Panc1 (cell line): ENCODE measurements around the gene EMSY. TPM values are rescaled to one million over a fixed set of nuclear protein-coding genes. Genes with fewer than 3 reads are reported as not detected.

Source experiments
- ATAC-seq: fragments of 200-7000 bp; cut with Tn5 transposase; 2 replicates; pipeline ENCODE4 v1.9.1; 2020; ENCODE audit warnings: mild to moderate bottlenecking, moderate library complexity
- BruUV-seq: library from RNA; stranded (reverse); fragments of 400-500 nt; replicated peaks from 2 replicates; lab custom pipeline; 2021; lab: Mats Ljungman, UMichigan
- CTCF ChIA-PET: fragments of 300-600 bp; sonication (Branson Sonifier 250); formaldehyde crosslinking; loops from one replicate; lab custom pipeline; 2022; ENCODE audit warnings: antibody characterized with exemption; lab: Charles Lee
- POLR2A ChIA-PET: fragments of 300-600 bp; sonication (Branson Sonifier 250); formaldehyde crosslinking; loops from one replicate; lab custom pipeline; 2022; ENCODE audit warnings: antibody characterized with exemption; lab: Charles Lee
- DNase-seq: peaks from one replicate; pipeline ENCODE4 v3.0.0-alpha.2; 2010; ENCODE audit warnings: low read depth, low spot score
- H3K27ac ChIP-seq: 2 replicates; pipeline ENCODE4 v1.5.1; 2011; ENCODE audit warnings: mild to moderate bottlenecking, low read length, inconsistent platforms
- H3K27me3 ChIP-seq: fragments of 200-500 bp; sonication (Bioruptor generic); 2 replicates; pipeline ENCODE4 v1.6.0; 2014; ENCODE audit warnings: low read length, inconsistent platforms; ENCODE audit not compliant: control insufficient read depth, insufficient read depth
- H3K36me3 ChIP-seq: fragments of 200-500 bp; sonication (Bioruptor generic); 2 replicates; pipeline ENCODE4 v1.5.1; 2014; ENCODE audit warnings: inconsistent platforms, mild to moderate bottlenecking, low read length, moderate library complexity; ENCODE audit not compliant: control insufficient read depth, insufficient read depth
- H3K4me1 ChIP-seq: 2 replicates; pipeline ENCODE4 v1.5.1; 2011; ENCODE audit warnings: inconsistent platforms, mild to moderate bottlenecking, low read length, moderate library complexity; ENCODE audit not compliant: control insufficient read depth, insufficient read depth
- H3K4me3 ChIP-seq, 2 experiments: 2 replicates each; pipeline ENCODE4 v1.5.1; 2011 to 2012; ENCODE audit warnings: low read depth in 2 of 2, low read length in 2 of 2, mild to moderate bottlenecking in 2 of 2, inconsistent platforms in 1 of 2, moderate library complexity in 1 of 2
- H3K9me3 ChIP-seq: fragments of 200-500 bp; sonication (Bioruptor generic); 2 replicates; pipeline ENCODE4 v1.5.1; 2014; ENCODE audit warnings: low read depth, mild to moderate bottlenecking, inconsistent platforms, low read length, moderate library complexity; ENCODE audit not compliant: control insufficient read depth, insufficient read depth
- POLR2AphosphoS5 ChIP-seq: IDR thresholded peaks from 2 replicates; pipeline ENCODE4 v1.6.1; 2012; ENCODE audit warnings: mild to moderate bottlenecking, low read depth, low read length, moderate library complexity
- REST ChIP-seq, 2 experiments: IDR thresholded peaks; 2 replicates each; pipeline ENCODE4 v1.6.1; 2011 to 2012; ENCODE audit warnings: low read depth in 2 of 2, control low read depth in 1 of 2, low read length in 1 of 2, mild to moderate bottlenecking in 1 of 2, moderate library complexity in 1 of 2; ENCODE audit not compliant: insufficient read depth in 1 of 2
- SIN3A ChIP-seq: IDR thresholded peaks from 2 replicates; pipeline ENCODE4 v1.6.1; 2012; ENCODE audit warnings: low read depth, mild to moderate bottlenecking, low read length, moderate library complexity, borderline replicate concordance; ENCODE audit not compliant: insufficient read depth
- TCF7L2 ChIP-seq: IDR thresholded peaks from 2 replicates; pipeline ENCODE4 v1.6.1; 2011; ENCODE audit warnings: mild to moderate bottlenecking, low read depth, low read length, inconsistent platforms
- in situ Hi-C: cut with HindIII; loops from 2 replicates; pipeline ENCODE4 v1.10.0; 2016; ENCODE audit warnings: low sequenced_read_pairs, low pct_unique_long_range_greater_than_20kb
- intact Hi-C: fragments of 100-400 bp; cut with micrococcal nuclease; formaldehyde crosslinking; loops from one replicate; pipeline ENCODE4 v1.10.0; 2022; ENCODE audit not compliant: unreplicated experiment
- total RNA-seq: library from RNA; stranded (reverse); gene quantifications from one replicate; pipeline ENCODE4 v1.2.1, GENCODE V29; 2021; ENCODE audit not compliant: unreplicated experiment
- TF ChIP-seq, protein P1 (sequence below): fragments of 450-650 bp; IDR thresholded peaks from 2 replicates; pipeline ENCODE4 v1.5.1; 2017; ENCODE audit warnings: mild to moderate bottlenecking

Gene EMSY
- total RNA-seq, 1 experiment from 2014 or later = 26.4 TPM

DNA sequence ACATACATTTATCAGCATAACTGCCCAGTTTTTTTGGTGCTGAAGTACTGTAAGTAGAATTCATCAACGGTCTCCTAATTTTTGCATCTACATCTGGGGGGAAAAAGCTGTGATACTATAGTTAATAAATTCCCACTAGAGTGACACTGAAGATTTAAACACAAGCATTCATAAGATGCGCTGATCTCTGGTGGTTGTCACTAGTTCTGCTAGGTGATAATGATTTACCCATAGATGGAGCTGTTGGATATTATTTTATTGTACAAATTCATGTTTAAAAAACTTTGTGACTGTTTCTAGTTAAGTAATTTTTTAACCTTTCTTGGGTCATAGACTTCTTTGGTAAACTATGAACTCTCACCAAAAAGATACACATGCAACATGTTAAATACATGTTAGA, 106.6 kb downstream of the EMSY start:
- intact Hi-C loops (no loop called here), in situ Hi-C loops (no loop called here)
- Histone ChIP-seq H3K27me3 (no peaks in the 10 kb centered on the region), H3K4me1 (no peaks in the 10 kb centered on the region), H3K4me3 (no peak overlapping the region), H3K9me3 (no peaks in the 10 kb centered on the region), H3K36me3 (no peaks in the 10 kb centered on the region; the same call in 1 of the 2 replicates), H3K27ac (no peak overlapping the region)
- ChIA-PET CTCF (interaction anchor here (0.6 kb wide), 1 partner anchor 16 kb away, joined by 3 read pairs; no protein-coding TSS in a partner anchor), POLR2A (no interaction called here)
- DNase-seq (no peak), ATAC-seq (no peak)
- BruUV-seq = no TSS peak
- TF ChIP-seq, protein P1, sequence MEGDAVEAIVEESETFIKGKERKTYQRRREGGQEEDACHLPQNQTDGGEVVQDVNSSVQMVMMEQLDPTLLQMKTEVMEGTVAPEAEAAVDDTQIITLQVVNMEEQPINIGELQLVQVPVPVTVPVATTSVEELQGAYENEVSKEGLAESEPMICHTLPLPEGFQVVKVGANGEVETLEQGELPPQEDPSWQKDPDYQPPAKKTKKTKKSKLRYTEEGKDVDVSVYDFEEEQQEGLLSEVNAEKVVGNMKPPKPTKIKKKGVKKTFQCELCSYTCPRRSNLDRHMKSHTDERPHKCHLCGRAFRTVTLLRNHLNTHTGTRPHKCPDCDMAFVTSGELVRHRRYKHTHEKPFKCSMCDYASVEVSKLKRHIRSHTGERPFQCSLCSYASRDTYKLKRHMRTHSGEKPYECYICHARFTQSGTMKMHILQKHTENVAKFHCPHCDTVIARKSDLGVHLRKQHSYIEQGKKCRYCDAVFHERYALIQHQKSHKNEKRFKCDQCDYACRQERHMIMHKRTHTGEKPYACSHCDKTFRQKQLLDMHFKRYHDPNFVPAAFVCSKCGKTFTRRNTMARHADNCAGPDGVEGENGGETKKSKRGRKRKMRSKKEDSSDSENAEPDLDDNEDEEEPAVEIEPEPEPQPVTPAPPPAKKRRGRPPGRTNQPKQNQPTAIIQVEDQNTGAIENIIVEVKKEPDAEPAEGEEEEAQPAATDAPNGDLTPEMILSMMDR = no peak
- TF ChIP-seq SIN3A (no peak), REST (IDR thresholded peaks at IDR 0.05; ENCODE audit: insufficient read depth in 1 of 2, low read depth in 2 of 2, low read length in 1 of 2) (no peak), TCF7L2 (no peak), POLR2AphosphoS5 (no peak)

- CTCF ChIA-PET = no interaction called here
- DNase-seq = no peak
- TF ChIP-seq TCF7L2 (no peak), REST (IDR thresholded peaks at IDR 0.05; ENCODE audit: insufficient read depth in 1 of 2, low read depth in 2 of 2, low read length in 1 of 2) (no peak), SIN3A (no peak), POLR2AphosphoS5 (no peak)
- ATAC-seq = no peak
- BruUV-seq = no TSS peak
- intact Hi-C loops (no loop called here), in situ Hi-C loops (no loop called here)
- H3K27ac ChIP-seq = no peak overlapping the region
- H3K4me3 ChIP-seq = no peak overlapping the region
- H3K9me3 ChIP-seq = no peaks in the 10 kb centered on the region
- no peaks in the 10 kb centered on the region for H3K27me3 ChIP-seq
- H3K36me3 ChIP-seq = no peaks in the 10 kb centered on the region
- POLR2A ChIA-PET = no interaction called here
- no peaks in the 10 kb centered on the region for H3K4me1 ChIP-seq
Observed at GRCh38 chr11:76552987-76553386, 108.2 kb downstream of the EMSY start.
